ENCODE results near the gene SPATA2.
"Not testable (repeated sequence)": the region's sequence is repeated elsewhere in the genome, so short reads cannot be mapped to it uniquely, and the experiment has no call there.

Gene SPATA2, protein sequence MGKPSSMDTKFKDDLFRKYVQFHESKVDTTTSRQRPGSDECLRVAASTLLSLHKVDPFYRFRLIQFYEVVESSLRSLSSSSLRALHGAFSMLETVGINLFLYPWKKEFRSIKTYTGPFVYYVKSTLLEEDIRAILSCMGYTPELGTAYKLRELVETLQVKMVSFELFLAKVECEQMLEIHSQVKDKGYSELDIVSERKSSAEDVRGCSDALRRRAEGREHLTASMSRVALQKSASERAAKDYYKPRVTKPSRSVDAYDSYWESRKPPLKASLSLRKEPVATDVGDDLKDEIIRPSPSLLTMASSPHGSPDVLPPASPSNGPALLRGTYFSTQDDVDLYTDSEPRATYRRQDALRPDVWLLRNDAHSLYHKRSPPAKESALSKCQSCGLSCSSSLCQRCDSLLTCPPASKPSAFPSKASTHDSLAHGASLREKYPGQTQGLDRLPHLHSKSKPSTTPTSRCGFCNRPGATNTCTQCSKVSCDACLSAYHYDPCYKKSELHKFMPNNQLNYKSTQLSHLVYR

DNA sequence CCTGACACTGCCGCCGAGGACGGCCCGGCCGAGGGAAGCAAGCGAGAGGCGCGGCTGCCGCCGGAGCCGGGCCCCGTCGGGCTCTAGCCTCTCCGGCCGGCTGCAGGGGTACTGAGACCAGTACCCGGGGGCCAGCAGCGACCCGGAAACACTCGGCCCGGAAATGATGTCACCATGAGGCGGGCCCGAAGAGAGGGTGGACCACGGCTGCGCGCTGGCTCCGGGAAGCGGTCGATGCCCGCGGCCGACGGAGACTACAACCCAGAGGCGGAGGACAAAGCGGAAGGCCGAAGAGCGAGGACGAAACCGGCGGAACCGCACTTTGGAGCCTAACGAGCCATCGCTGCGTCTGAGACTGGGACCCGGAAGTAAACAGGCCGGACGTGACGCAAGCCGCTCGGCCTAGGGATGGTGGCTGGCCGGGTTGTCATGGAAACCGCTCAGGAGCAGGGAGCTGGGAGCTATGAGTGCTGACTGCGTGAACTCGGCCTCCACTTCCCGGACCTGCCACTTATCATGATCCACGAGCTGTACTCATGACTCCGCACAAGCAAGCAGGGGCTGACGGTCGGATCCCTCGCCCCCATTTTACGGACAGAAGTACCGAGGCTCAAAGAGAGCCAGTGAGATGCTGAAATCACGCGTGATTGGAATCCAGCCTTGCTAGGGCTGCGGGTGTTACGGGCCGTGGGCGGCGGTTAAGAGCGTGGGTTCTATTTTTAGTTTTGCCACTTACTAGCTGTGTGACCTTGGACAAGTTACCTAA, at the start of gene SPATA2:
Gene SPATA2, minus strand, starts transcription at position 150 of the 766 bp plus-strand sequence. CDS start 7,039 bp downstream, outside the sequence.
- intact Hi-C loops (cut with DNase I) = no loop called here
- DNase-seq = peak; percentile 92 to 99 (median 94)

DNA sequence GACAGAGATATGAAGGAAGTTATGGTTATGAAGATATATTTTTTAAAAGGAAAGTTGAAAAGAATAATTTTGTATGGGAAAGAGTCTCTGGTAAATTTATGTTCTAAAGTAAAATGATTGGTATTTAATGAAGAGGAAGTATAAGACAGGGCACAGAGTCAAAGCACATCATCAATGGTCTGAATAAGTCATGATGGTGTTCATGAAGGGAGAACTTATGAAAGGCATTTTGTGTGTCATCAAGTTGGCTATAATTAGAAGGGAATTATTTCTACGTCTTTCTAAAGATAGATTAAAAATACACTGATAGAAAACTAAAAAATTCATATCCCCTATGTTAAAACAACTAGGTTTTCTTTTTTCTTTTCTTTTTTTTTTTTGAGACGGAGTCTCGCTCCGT, 46.1 kb upstream of the SPATA2 start:
- intact Hi-C loops (cut with DNase I) = no loop called here
- peak in 1 of 10 donors; percentile 2 for DNase-seq

DNA sequence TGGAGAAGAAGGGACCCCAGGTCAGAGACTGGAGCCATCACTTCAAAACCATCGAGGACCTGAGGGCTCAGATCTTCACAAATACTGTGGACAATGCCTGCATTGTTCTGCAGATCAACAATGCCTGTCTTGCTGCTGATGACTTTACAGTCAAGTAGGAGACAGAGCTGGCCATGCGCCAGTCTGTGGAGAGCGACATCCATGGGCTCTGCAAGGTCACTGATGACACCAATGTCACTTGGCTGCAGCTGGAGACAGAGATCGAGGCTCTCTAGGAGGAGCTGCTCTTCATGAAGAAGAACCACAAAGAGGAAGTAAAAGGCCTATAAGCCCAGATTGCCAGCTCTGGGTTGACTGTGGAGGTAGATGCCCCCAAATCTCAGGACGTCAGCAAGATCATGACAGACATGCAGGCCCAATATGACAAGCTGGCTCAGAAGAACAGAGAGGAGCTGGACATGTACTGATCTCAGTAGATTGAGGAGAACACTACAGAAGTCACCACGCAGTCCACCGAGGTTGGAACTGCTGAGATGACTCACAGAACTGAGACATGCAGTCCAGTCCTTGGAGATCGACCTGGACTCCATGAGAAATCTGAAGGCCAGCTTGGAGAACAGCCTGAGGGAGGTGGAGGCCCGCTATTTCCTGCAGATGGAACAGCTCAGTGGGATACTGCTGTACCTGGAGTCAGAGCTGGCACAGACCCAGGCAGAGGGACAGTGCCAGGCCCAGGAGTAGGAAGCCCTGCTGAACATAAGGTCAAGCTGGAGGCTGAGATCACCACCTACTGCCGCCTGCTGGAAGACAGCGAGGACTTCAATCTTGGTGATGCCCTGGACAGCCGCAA, 42.0 kb upstream of the SPATA2 start:
- intact Hi-C loops (cut with DNase I) = not testable (repeated sequence)
- peak; percentile 65 to 98 (median 84) for DNase-seq

DNA sequence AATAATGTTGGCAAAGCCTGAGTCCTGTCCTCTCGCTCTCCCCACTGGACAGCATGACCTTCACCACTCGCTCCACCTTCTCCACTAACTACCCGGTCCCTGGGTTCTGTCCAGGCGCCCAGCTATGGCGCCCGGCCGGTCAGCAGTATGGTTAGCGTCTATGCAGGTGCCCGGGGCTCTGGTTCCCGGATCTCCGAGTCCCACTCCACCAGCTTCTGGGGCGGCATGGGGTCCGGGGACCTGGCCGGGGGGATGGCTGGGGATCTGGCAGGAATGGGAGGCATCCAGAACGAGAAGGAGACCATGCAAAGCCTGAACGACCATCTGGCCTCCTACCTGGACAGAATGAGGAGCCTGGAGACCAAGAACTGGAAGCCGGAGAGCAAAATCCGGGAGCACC, 41.4 kb upstream of the SPATA2 start:
- intact Hi-C loops (cut with DNase I) = no loop called here
- DNase-seq = peak in 1 of 10 donors; percentile 84

DNA sequence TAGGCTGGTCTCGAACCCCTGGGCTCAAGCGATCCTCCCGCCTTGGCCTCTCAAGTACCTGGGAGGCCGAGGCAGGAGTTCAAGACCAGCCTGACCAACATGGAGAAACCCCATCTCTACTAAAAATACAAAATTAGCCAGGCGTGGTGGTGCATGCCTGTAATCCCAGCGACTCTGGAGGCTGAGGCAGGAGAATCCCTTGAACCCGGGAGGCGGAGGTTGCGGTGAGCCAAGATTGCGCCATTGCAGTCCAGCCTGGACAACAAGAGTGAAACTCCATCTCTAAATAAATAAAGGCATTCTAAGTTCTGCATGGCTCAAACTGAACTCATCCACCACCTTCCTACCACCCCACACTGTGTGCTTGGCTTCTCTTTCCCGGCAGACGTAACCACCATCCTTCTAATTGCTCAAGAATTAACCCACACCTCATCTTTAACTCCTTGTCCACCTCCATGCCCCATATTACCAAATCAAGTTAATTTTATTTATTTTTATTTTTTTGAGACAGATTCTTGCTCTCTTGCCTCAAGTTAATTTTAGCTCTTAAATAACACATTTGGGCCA, 40.6 kb upstream of the SPATA2 start:
- intact Hi-C loops (cut with DNase I) = not testable (repeated sequence)
- DNase-seq = peak in 1 of 10 donors; percentile 43

DNA sequence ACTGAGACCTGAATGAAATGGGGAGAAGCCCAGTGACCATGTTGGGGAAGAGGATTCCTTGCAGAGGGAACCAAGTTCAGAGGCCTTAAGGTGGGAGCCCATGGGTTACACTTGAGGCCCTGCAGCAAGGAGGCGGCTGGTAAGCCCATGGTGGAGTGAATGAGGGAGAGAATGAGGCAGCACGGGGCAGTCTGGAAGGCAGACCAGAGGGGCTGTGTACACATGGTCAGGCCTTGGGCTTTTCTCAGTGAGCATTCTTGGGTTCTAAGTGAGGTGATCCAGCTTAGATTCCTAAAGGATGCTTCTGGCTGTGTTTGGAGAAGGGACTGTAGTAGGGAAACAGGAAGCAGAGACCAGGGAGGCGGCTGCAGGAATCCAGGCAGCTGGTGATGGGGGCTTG, 39.8 kb upstream of the SPATA2 start:
- DNase-seq = no peak
- intact Hi-C loops (cut with DNase I) = no loop called here

DNA sequence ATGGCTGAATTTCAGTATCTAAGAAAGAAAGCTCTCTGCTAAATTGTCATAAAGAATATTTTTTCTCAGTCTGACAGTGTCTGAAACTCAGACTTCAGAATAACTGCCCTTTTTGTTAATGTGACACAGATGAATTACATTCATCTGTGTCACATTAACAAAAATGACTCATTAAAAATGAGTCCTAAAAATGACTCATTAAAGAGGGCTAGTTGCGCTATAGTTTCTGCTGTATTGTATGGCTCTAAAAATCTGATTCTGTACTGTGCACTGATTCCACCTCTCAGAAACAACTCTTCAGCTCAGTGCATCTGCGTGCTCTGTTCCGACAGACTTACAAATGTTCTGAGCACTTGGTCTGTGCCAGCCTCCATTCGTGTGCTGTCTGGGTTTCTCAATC, 35.8 kb upstream of the SPATA2 start:
- DNase-seq = no peak
- intact Hi-C loops (cut with DNase I) = no loop called here

DNA sequence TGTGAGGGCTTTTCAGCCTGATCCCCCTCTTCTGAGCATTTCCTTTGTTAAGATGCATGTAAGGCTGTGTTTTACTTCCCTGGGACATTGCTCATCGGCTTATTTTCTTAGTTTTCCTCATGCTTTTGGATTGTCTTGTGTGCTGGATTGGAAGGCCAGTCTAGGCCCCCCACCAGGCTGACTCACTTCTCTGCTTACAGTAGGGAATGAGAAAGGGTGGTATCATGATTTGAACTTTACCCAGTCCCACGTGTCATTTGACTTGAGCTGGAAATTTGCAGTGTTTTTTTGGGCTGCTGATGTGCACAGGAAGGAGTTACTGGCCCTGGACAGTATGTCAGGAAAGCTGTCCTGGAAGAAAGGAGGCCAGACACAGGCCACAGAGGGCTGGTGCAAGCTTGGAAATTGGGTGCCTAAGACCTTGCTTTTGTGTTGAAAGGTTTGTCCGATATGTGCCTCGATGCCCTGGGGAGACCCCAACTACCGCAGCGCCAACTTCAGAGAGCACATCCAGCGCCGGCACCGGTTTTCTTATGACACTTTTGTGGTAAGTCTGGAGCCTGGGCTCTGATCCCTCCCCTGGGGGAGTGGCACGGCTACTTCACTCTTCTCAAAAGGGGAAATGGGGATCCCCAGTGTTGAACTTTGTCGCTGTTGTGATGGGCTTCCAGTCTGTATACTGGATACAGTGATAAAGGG, 33.6 kb upstream of the SPATA2 start:
- intact Hi-C loops (cut with DNase I) = no loop called here
- peak in 1 of 10 donors; percentile 42 for DNase-seq

DNA sequence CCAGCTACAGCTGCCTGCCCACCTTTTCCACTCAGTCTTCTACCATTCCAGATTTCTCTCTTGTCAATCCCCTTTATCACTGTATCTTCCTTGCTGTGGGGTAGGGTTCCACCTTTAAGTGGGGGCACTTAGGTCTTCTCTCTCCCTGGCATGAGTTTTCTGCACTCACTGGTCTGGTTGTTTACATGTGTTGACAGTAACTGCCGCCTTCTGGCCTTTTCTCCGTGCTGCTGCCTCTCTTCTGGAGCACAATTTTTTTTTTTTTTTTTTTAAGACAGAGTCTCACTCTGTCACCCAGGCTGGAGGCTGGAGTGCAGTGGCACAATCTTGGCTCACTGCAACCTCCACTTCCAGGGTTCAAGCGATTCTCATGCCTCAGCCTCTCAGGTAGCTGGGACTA, 32.8 kb upstream of the SPATA2 start:
- intact Hi-C loops (cut with DNase I) = no loop called here

DNA sequence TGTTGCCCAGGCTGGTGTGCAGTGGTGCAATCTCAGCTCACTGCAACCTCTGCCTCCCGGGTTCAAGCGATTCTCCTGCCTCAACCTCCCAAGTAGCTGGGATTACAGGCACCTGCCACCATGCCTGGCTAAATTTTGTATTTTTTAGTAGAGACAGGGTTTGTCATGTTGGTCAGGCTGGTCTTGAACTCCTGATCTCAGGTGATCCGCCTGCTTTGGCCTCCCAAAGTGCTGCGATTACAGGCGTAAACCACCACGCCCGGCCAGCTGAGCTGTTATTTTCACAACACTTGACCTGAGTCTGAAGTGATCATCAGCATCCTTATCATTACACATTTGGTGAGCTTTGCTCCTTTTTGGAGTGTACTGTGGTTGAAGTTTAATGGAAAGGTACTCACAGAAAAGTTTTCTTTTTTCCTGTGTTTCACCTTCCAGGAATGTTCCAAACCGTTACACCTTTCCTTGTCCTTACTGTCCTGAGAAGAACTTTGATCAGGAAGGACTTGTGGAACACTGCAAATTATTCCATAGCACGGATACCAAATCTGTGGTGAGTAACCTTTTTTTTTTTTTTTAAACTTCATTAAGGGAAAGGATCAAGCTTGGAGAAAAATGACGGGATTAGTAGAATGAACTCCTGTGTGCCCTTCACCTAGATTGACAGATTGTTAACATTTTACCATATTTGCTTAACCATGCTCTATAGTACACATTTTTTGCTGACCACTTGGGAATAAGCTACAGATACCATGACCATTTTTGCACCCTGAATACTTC, 30.6 kb upstream of the SPATA2 start:
- intact Hi-C loops (cut with DNase I) = no loop called here

More for the DNA sequence above, 32.8 kb upstream of the SPATA2 start:
- DNase-seq = peak in 1 of 10 donors; percentile 14

DNA sequence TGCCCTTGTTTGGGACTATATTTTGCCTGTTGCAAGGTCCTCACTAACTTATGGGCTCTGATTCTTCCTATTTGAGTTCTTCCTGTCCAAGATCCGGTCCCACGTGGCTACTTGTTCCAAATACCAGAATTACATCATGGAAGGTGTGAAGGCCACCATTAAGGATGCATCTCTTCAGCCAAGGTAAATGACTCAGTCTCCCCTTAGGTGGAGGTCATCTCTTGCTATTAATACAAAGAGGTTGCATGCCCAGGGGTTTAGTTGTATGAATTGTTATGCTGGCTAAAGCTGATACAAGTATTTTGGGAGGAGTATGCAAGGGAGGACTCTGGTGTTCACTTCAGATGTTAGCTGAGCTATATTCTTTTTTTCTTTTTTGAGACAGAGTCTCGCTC, 30.0 kb upstream of the SPATA2 start:
- intact Hi-C loops (cut with DNase I) = no loop called here
- DNase-seq = no peak

More for the DNA sequence above, 30.6 kb upstream of the SPATA2 start:
- DNase-seq = no peak

DNA sequence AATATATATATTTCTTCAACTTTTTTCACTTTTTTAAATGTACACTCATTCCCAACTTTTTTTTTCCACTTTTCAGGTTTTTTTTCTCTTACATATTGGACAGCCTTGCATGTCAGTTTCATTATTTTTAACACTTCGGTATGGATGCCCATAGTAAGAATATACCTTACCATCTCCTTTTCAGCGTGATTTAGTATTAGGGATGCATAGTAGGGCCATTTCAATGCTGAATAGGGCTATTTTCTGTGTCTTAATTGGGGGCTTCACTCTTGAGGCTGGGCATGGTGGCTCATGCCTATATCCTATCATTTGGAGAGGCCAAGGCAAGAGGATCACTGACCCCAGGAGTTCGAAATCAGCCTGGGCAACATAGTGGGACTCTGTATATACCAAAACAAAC, 27.6 kb upstream of the SPATA2 start:
- intact Hi-C loops (cut with DNase I) = no loop called here
- DNase-seq = no peak

DNA sequence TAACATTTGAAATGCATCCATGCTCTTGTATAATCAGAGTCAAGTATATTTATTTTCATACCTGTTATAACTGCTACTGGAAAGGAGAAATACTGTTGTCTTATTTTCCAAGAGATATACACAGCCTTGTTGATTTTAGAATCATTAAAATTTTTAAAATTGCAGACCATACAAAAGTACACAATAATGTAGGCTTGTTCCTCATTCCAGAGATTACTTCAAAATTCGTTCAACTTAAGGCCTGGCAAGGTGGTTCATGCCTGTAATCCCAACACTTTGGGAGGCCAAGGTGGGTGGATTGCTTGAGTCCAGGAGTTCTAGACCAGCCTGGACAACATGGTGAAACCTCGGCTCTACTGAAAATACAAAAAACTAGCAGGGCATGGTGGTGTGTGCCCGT, 27.0 kb upstream of the SPATA2 start:
- no peak for DNase-seq
- intact Hi-C loops (cut with DNase I) = no loop called here

DNA sequence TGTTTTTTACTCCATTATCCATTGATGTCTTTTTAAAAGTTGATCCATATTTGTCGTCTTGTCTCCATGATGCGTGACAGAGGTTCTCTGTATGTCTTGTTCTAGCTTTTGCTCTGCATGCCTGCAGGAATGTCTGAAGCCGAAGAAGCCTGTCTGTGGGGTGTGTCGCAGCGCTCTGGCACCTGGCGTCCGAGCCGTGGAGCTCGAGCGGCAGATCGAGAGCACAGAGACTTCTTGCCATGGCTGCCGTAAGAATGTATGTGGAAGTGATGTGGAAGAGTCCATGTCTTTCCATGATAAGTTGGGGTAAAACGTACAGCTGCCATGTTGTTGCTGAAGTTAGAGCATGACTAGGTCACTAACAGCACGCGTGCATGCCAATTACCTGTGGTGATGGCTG, 26.1 kb upstream of the SPATA2 start:
- intact Hi-C loops (cut with DNase I) = no loop called here
- DNase-seq = no peak

DNA sequence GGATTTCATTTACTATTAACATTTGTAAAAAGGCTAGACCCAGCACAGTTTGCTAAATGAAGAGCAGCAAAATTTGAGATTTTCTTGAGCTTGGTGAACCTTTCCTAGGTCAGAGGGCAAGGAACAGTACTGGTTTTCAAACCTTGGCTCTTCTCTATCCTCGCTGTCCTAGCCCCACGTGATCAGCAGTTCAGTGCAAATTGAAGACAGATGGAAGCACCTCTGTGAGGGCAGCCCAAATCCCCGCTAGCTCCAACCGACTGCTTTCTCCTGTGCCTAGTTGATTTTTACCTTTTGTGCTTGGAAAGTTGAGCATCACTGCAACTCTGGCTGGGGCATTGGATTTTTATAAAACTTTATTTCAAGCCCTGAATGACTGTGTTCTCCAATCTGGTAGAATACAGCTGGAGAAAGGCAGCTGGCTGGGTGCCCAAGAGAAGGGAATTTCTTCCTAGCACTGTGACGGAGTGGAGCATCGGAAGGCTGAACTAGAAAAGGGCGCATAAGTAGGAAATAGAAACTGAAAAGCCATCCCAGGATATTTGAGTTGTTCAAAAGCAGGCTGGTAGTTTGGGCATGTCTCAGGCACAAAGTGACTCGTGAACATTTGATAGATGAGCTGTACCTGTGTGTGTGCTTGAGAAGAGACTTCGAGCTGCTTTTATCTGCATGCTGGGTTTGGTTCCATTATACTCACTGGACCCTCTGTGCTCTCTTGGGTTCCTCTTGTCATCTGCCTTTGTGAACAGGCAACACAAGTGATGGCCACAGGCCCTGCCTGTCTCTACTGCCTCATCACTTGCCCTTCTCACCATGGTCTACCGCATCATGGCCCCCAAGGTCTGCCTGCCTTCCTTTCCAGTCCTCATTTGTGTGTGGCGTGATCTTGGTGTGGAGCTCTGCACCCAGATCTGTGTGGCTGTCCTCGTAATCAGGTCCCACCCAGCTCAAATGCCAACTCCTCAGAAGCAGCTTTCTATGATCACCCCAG, 23.1 kb upstream of the SPATA2 start:
- intact Hi-C loops (cut with DNase I) = no loop called here
- DNase-seq = peak in 6 of 10 donors; percentile 53 to 89 (median 62)

DNA sequence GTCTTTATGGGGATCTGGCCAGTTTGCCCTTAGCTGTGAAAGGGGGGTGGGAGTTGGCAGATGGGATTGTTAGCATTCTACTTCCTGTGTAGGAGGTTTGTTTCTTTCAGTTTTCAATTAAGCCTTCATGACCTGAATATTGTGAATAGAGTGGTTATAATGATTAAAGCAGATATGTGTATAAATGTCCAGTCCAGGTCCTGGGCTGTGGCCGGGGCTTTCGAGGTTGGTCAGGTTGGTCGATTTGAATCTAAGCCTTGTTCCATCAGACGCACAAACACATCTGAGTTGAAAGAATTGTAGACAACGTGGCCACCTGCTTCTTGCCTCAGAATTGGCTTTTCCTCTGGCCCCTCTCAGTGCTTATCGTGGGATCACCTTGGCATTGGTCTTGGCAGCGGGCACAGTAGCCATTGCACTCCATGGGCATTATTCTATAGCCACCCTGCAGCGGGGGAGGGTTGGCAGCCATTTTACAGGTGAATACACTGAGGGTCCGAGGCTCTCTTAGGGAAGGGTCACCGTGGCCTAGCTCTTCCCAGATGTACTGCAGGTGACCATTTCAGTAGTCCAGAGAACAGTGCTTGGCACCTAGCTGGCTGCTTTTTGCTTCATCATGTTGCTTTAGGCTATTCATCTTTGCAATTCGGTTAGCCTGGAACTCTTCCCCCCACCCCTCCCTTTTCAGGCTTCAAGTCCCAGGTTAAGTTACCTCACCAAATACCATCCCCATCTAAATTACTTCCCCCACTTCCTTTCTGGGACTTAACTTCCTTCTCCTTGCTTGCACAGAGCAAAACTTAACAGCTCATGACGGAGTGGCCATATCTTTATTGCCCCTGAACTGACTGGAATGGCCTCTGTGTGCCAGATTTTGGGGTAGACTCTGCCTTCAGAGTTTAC, 21.9 kb upstream of the SPATA2 start:
- peak in 1 of 10 donors; percentile 44 for DNase-seq
- intact Hi-C loops (cut with DNase I) = no loop called here
